Peyer's patch (tissue), 4 donors: ENCODE results near the gene CDC14A. TPM values are rescaled to one million over a fixed set of nuclear protein-coding genes. Genes with fewer than 3 reads are reported as not detected.
"Not testable (repeated sequence)": the region's sequence is repeated elsewhere in the genome, so short reads cannot be mapped to it uniquely, and the experiment has no call there.

ENCODE experiments used
- DNase-seq, 3 donors: peaks; one replicate each; pipeline ENCODE4 v3.0.0-alpha.2; 2017 to 2019
- H3K27ac ChIP-seq, 4 donors: fragments of 200-600 bp; sonication (generic); one replicate each; pipeline ENCODE4 v1.5.1; 2016 to 2019
- H3K27me3 ChIP-seq, 2 donors: fragments of 200-600 bp; sonication (generic); one replicate each; pipeline ENCODE4 v1.5.1; 2019
- H3K36me3 ChIP-seq, 3 donors: fragments of 200-600 bp; sonication (generic); one replicate each; pipeline ENCODE4 v1.5.1; 2016 to 2019
- H3K4me1 ChIP-seq, 4 donors: fragments of 200-600 bp; sonication (generic); one replicate each; pipeline ENCODE4 v1.5.1; 2016 to 2019
- H3K4me3 ChIP-seq, 4 donors: fragments of 200-600 bp; sonication (generic); 1 replicate in 3 of 4; 2 replicates in 1 of 4; pipeline ENCODE4 v1.5.1; 2016 to 2019; ENCODE audit warnings: mild to moderate bottlenecking in 1 of 4
- H3K9me3 ChIP-seq, 4 donors: fragments of 200-600 bp; sonication (generic); one replicate each; pipeline ENCODE4 v1.5.1; 2016 to 2019; ENCODE audit warnings: mild to moderate bottlenecking in 1 of 4
- POLR2A ChIP-seq, 2 donors: fragments of 450-650 bp; IDR thresholded peaks; one replicate each; pipeline ENCODE4 v1.5.1; 2017; ENCODE audit warnings: antibody characterized with exemption in 2 of 2, mild to moderate bottlenecking in 2 of 2, moderate library complexity in 2 of 2
- total RNA-seq, 4 donors: library from RNA; depleted of rRNA; stranded (reverse); fragments of >200 nt; gene quantifications; one replicate each; pipeline ENCODE4 v1.1.0, GENCODE V29; 2016
- TF ChIP-seq, protein P1 (sequence below), 6 experiments: fragments of 450-650 bp in 4 of 6; fragments of 200-600 bp in 2 of 6; sonication (generic) in 1 of 6; IDR thresholded peaks; one replicate each; pipeline ENCODE4 v1.5.1; 2017 to 2019; ENCODE audit warnings: antibody characterized with exemption in 6 of 6, mild to moderate bottlenecking in 3 of 6, moderate library complexity in 1 of 6

Gene CDC14A
- total RNA-seq, 4 donors from 2014 or later: 51.2 to 97.6 (median 81.2) TPM

- no peak for TF ChIP-seq POLR2A (IDR thresholded peaks at IDR 0.05)
- TF ChIP-seq, protein P1, sequence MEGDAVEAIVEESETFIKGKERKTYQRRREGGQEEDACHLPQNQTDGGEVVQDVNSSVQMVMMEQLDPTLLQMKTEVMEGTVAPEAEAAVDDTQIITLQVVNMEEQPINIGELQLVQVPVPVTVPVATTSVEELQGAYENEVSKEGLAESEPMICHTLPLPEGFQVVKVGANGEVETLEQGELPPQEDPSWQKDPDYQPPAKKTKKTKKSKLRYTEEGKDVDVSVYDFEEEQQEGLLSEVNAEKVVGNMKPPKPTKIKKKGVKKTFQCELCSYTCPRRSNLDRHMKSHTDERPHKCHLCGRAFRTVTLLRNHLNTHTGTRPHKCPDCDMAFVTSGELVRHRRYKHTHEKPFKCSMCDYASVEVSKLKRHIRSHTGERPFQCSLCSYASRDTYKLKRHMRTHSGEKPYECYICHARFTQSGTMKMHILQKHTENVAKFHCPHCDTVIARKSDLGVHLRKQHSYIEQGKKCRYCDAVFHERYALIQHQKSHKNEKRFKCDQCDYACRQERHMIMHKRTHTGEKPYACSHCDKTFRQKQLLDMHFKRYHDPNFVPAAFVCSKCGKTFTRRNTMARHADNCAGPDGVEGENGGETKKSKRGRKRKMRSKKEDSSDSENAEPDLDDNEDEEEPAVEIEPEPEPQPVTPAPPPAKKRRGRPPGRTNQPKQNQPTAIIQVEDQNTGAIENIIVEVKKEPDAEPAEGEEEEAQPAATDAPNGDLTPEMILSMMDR (IDR thresholded peaks at IDR 0.05): no peak
- H3K9me3 ChIP-seq: no peaks in the 10 kb centered on the region
- no peak overlapping the region for H3K4me3 ChIP-seq
- H3K36me3 ChIP-seq: peaks cover 0 to 5% (median 0%) of the 10 kb centered on the region in 3 donors
- DNase-seq: no peak
- no peak overlapping the region for H3K27ac ChIP-seq
- H3K4me1 ChIP-seq: peaks cover 0 to 21% (median 0%) of the 10 kb centered on the region in 4 donors
- H3K27me3 ChIP-seq: no peaks in the 10 kb centered on the region
Observed at GRCh38 chr1:100361511-100362089, 9.3 kb downstream of the CDC14A start.

DNA sequence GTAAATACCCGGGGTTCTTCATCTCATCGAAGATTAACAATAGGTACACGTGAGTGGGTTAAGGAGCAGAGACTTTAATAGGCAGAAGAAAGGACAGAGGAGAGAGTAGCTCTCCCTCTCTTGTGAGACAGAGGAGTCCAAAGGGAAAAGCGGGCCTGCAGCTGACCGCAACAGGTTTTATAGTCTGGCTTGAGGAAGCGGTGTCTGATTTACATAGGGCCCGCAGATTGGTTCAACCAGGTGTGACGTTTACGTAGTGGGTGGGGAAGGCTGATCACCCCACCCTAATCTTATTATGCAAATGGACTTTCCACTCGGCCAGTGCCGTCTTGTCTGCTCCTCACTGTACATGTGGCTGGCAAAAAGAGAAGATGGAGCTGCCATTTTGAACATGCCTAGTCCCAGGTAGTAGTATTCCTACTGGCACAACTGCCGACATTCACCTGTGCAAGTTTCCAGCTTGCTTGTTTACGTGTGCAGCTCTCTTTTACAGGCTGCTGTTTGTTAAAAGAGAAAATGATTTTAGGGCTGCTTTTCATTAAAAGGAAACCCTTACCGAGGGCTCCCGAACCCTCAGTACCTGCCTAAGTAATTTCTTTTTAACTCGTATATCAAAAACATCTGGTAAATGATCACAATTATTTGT is 10.6 kb downstream of the CDC14A start:
- H3K4me3 ChIP-seq: no peak overlapping the region
- H3K4me1 ChIP-seq: peaks cover 0 to 10% (median 0%) of the 10 kb centered on the region in 4 donors
- no peak for TF ChIP-seq POLR2A (IDR thresholded peaks at IDR 0.05)
- TF ChIP-seq, protein P1 (IDR thresholded peaks at IDR 0.05): no peak
- no peak overlapping the region for H3K27ac ChIP-seq
- H3K9me3 ChIP-seq: no peaks in the 10 kb centered on the region
- H3K27me3 ChIP-seq: no peaks in the 10 kb centered on the region
- H3K36me3 ChIP-seq: peaks cover 0 to 5% (median 0%) of the 10 kb centered on the region in 3 donors
- DNase-seq: no peak

DNA sequence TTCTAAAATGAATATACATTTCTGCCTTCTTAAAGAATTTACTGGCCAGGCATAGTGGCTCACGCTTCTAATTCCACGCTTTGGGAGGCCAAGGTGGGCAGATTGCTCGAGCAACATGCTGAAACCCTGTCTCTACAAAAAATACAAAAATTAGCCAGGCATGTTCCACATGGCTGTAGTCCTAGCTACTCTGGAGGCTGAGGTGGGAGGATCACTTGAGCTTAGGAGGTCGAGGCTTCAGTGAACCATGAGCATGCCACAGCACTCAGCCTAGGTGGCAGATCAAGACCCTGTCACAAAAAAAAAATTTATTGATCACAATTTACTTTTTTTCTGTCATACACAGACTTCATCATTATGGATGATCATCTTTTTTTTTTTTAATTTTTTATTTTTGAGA is 11.5 kb downstream of the CDC14A start:
- no peaks in the 10 kb centered on the region for H3K9me3 ChIP-seq
- no peaks in the 10 kb centered on the region for H3K27me3 ChIP-seq
- peaks cover 0 to 8% (median 0%) of the 10 kb centered on the region in 4 donors for H3K4me1 ChIP-seq
- no peak overlapping the region for H3K4me3 ChIP-seq
- TF ChIP-seq POLR2A (IDR thresholded peaks at IDR 0.05): no peak
- TF ChIP-seq, protein P1 (IDR thresholded peaks at IDR 0.05): no peak
- peaks cover 0 to 5% (median 0%) of the 10 kb centered on the region in 3 donors for H3K36me3 ChIP-seq
- no peak overlapping the region for H3K27ac ChIP-seq
- no peak for DNase-seq

DNA sequence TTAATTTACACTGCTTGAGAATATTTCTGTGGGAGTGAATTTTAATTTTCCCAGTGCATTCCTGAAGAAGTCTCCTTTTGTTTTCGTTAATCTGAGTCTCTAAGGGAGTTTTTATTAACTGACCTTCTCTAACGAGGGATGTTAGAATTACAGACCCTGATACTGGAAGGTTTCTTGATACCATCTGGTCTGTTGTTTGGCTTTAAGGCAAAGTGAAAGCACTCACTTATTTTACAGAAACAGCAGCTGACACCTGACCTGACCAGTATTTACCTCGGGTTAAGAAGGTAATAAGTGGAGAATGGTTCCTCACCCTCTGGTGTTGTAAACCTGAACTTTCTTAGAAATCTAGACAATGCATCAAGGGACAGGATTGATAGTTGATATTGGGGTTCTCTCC is 12.4 kb downstream of the CDC14A start:
- H3K27ac ChIP-seq: no peak overlapping the region
- H3K27me3 ChIP-seq: no peaks in the 10 kb centered on the region
- H3K4me1 ChIP-seq: peaks cover 0 to 8% (median 0%) of the 10 kb centered on the region in 4 donors
- no peak overlapping the region for H3K4me3 ChIP-seq
- TF ChIP-seq, protein P1 (IDR thresholded peaks at IDR 0.05): no peak
- no peak for TF ChIP-seq POLR2A (IDR thresholded peaks at IDR 0.05)
- peaks cover 0 to 5% (median 0%) of the 10 kb centered on the region in 3 donors for H3K36me3 ChIP-seq
- H3K9me3 ChIP-seq: no peaks in the 10 kb centered on the region
- DNase-seq: no peak

GRCh38 chr1:100366209-100366525 is 13.9 kb downstream of the CDC14A start:
- Histone ChIP-seq H3K36me3 (peaks cover 0 to 5% (median 0%) of the 10 kb centered on the region in 3 donors), H3K4me1 (no peaks in the 10 kb centered on the region), H3K27ac (no peak overlapping the region), H3K4me3 (no peak overlapping the region), H3K27me3 (no peaks in the 10 kb centered on the region), H3K9me3 (no peaks in the 10 kb centered on the region)
- no peak for TF ChIP-seq POLR2A (IDR thresholded peaks at IDR 0.05)
- TF ChIP-seq, protein P1 (IDR thresholded peaks at IDR 0.05): no peak
- no peak for DNase-seq

DNA sequence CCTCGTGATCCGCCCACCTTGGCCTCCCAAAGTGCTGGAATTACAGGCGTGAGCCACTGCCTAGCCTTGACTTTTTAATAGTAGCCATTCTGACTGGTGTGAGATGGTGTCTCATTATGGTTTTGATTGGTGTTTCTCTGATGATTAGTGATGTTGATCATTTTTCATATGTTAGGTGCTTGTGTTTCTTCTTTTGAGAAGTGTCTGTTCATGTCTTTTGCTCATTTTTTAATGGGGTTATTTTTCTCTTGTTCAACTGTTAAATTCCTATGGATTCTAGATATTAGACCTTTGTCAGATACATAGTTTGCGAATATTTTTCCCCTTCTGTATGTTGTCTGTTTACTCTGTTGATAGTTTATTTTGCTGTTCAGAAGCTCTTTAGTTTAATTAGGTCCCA is 17.0 kb downstream of the CDC14A start:
- H3K4me1 ChIP-seq, DNase-seq, H3K36me3 ChIP-seq, H3K27me3 ChIP-seq, H3K4me3 ChIP-seq, H3K27ac ChIP-seq, H3K9me3 ChIP-seq: not testable (repeated sequence)

- DNase-seq, H3K36me3 ChIP-seq, H3K27ac ChIP-seq, H3K4me3 ChIP-seq, H3K27me3 ChIP-seq, H3K9me3 ChIP-seq, H3K4me1 ChIP-seq: not testable (repeated sequence)
Observed at GRCh38 chr1:100373953-100374352, 21.6 kb downstream of the CDC14A start.

GRCh38 chr1:100376890-100377289 is 24.6 kb downstream of the CDC14A start:
- H3K36me3 ChIP-seq, DNase-seq, H3K27me3 ChIP-seq, H3K9me3 ChIP-seq, H3K4me3 ChIP-seq, H3K27ac ChIP-seq: not testable (repeated sequence)
- H3K4me1 ChIP-seq: peaks cover 0 to 16% (median 0%) of the 10 kb centered on the region in 4 donors
